Measurements from ENCODE around the gene FAS. TPM values are rescaled to one million over a fixed set of nuclear protein-coding genes. Genes with fewer than 3 reads are reported as not detected.

Gene FAS
- total RNA-seq, 2 experiments from 2014 or later = 48.6 to 49.0 TPM

GRCh38 chr10:89037096-89037495 is 46.5 kb downstream of the FAS start:
- Mint-ChIP-seq H3K27me3 (peaks cover 2% of the 10 kb centered on the region), H3K4me1 (ENCODE audit: low read depth) (peaks cover 15% of the 10 kb centered on the region), H3K36me3 (ENCODE audit: low read depth) (no peaks in the 10 kb centered on the region), H3K4me3 (no peak overlapping the region), H3K27ac (no peak overlapping the region), H3K9me3 (no peaks in the 10 kb centered on the region)
- ATAC-seq (no peak), DNase-seq (no peak)
- TF ChIP-seq CTCF (IDR thresholded peaks at IDR 0.05) = no peak
- CTCF ChIA-PET = interaction anchor here (1.0 to 3.0 kb wide), 7 partner anchors 8 to 181 kb away, joined by 3 to 15 read pairs (median 5); no protein-coding TSS in a partner anchor
- POLR2A ChIA-PET = no interaction called here
- intact Hi-C loops (cut with micrococcal nuclease) = no loop called here

- no peak overlapping the region for H3K27ac Mint-ChIP-seq
- CTCF ChIA-PET = interaction anchor here (1.1 to 2.2 kb wide), 3 partner anchors 13 to 171 kb away, joined by 3 to 6 read pairs (median 6); no protein-coding TSS in a partner anchor
- no peaks in the 10 kb centered on the region for H3K4me1 Mint-ChIP-seq (ENCODE audit: low read depth)
- no peak for TF ChIP-seq CTCF (IDR thresholded peaks at IDR 0.05)
- ATAC-seq (no peak), DNase-seq (no peak)
- H3K36me3 Mint-ChIP-seq (ENCODE audit: low read depth) = no peaks in the 10 kb centered on the region
- no peaks in the 10 kb centered on the region for H3K9me3 Mint-ChIP-seq
- peaks cover 2% of the 10 kb centered on the region for H3K27me3 Mint-ChIP-seq
- no peak overlapping the region for H3K4me3 Mint-ChIP-seq
- intact Hi-C loops (cut with micrococcal nuclease) = no loop called here
- POLR2A ChIA-PET = no interaction called here
These were observed 52.0 kb downstream of the FAS start for GRCh38 chr10:89042562-89042961.

- no peak for TF ChIP-seq CTCF (IDR thresholded peaks at IDR 0.05)
- intact Hi-C loops (cut with micrococcal nuclease) = no loop called here
- H3K4me3 Mint-ChIP-seq = no peak overlapping the region
- ChIA-PET POLR2A (no interaction called here), CTCF (interaction anchor here (1.1 to 2.2 kb wide), 3 partner anchors 13 to 171 kb away, joined by 3 to 6 read pairs (median 6); no protein-coding TSS in a partner anchor)
- no peak overlapping the region for H3K27ac Mint-ChIP-seq
- H3K4me1 Mint-ChIP-seq (ENCODE audit: low read depth) = no peaks in the 10 kb centered on the region
- H3K36me3 Mint-ChIP-seq (ENCODE audit: low read depth) = no peaks in the 10 kb centered on the region
- no peaks in the 10 kb centered on the region for H3K9me3 Mint-ChIP-seq
- no peak for ATAC-seq
- no peak for DNase-seq
- H3K27me3 Mint-ChIP-seq = peaks cover 2% of the 10 kb centered on the region
These were observed 52.5 kb downstream of the FAS start for GRCh38 chr10:89043052-89043451.

- H3K27me3 Mint-ChIP-seq = peaks cover 3% of the 10 kb centered on the region
- no peaks in the 10 kb centered on the region for H3K9me3 Mint-ChIP-seq
- no peaks in the 10 kb centered on the region for H3K4me1 Mint-ChIP-seq (ENCODE audit: low read depth)
- H3K36me3 Mint-ChIP-seq (ENCODE audit: low read depth) = no peaks in the 10 kb centered on the region
- POLR2A ChIA-PET = no interaction called here
- H3K27ac Mint-ChIP-seq = no peak overlapping the region
- intact Hi-C loops (cut with micrococcal nuclease) = no loop called here
- DNase-seq (no peak), ATAC-seq (no peak)
- CTCF ChIA-PET = no interaction called here
- no peak overlapping the region for H3K4me3 Mint-ChIP-seq
- no peak for TF ChIP-seq CTCF (IDR thresholded peaks at IDR 0.05)
These were observed 56.8 kb downstream of the FAS start for GRCh38 chr10:89047397-89047796.

GRCh38 chr10:89051593-89051992 is 61.0 kb downstream of the FAS start:
- Mint-ChIP-seq H3K36me3 (ENCODE audit: low read depth) (no peaks in the 10 kb centered on the region), H3K4me1 (ENCODE audit: low read depth) (no peaks in the 10 kb centered on the region), H3K4me3 (no peak overlapping the region), H3K27me3 (peaks cover 3% of the 10 kb centered on the region), H3K27ac (no peak overlapping the region), H3K9me3 (no peaks in the 10 kb centered on the region)
- TF ChIP-seq CTCF (IDR thresholded peaks at IDR 0.05) = no peak
- DNase-seq = no peak
- ATAC-seq = no peak
- ChIA-PET CTCF (interaction anchor here (1.2 kb wide), 2 partner anchors 15 to 116 kb away, joined by 3 read pairs; no protein-coding TSS in a partner anchor), POLR2A (interaction anchor here (0.6 kb wide), 1 partner anchor 148 kb away, joined by 4 read pairs; no protein-coding TSS in a partner anchor)
- intact Hi-C loops (cut with micrococcal nuclease) = no loop called here

All from activated CD8-positive, alpha-beta T cell treated with anti-CD3 and anti-CD28 coated beads for 36 hours (primary cell).